C4-2B (cell line): ENCODE measurements around the gene ETV6.

Experiments
- H3K27ac ChIP-seq: fragments of 450-650 bp; 2 replicates; pipeline ENCODE4 v1.5.1; 2017
- CTCF ChIP-seq: fragments of 450-650 bp; conservative IDR thresholded peaks from 2 replicates; pipeline ENCODE4 v1.5.1; 2017; ENCODE audit warnings: mild to moderate bottlenecking
- ZFX ChIP-seq: fragments of 450-650 bp; IDR thresholded peaks from 2 replicates; pipeline ENCODE4 v1.6.1; 2017

The ETV6 gene

GRCh38 chr12:11731455-11731854 lies 82.0 kb downstream of the ETV6 start:
- no peak for TF ChIP-seq ZFX
- no peak for TF ChIP-seq CTCF
- H3K27ac ChIP-seq = no peak overlapping the region

- TF ChIP-seq ZFX (no peak), CTCF (no peak)
- no peak overlapping the region for H3K27ac ChIP-seq
These were observed 82.5 kb downstream of the ETV6 start for GRCh38 chr12:11732023-11732422.

GRCh38 chr12:11732715-11733114 lies 83.2 kb downstream of the ETV6 start:
- TF ChIP-seq CTCF (no peak), ZFX (no peak)
- H3K27ac ChIP-seq = no peak overlapping the region

- TF ChIP-seq ZFX (no peak), CTCF (no peak)
- H3K27ac ChIP-seq = no peak overlapping the region
These were observed 85.2 kb downstream of the ETV6 start for GRCh38 chr12:11734580-11735180.

- H3K27ac ChIP-seq = no peak overlapping the region
- TF ChIP-seq ZFX (no peak), CTCF (no peak)
These were observed 89.0 kb downstream of the ETV6 start for GRCh38 chr12:11738450-11738849.

GRCh38 chr12:11739980-11740577 lies 90.6 kb downstream of the ETV6 start:
- TF ChIP-seq CTCF (no peak), ZFX (no peak)
- H3K27ac ChIP-seq = no peak overlapping the region

GRCh38 chr12:11741434-11742092 lies 92.1 kb downstream of the ETV6 start:
- TF ChIP-seq ZFX (no peak), CTCF (no peak)
- H3K27ac ChIP-seq = no peak overlapping the region
